ENCODE results near the gene TAS1R3. TPM values are rescaled to one million over a fixed set of nuclear protein-coding genes. Genes with fewer than 3 reads are reported as not detected.

The TAS1R3 gene
- total and polyA plus RNA-seq, 2 donors (not counting 1 experiment from before 2014, with no cell fraction given) = 4.1 to 11.7 TPM

- Histone ChIP-seq H2AFZ (ENCODE audit: insufficient read depth, low read depth, low read length, poor library complexity, severe bottlenecking) (no peak overlapping the region), H3K4me2 (replicated peaks; ENCODE audit: low read depth, low read length, poor library complexity, severe bottlenecking) (no peak overlapping the region), H3K27ac (ENCODE audit: low read length in 2 of 2) (no peak overlapping the region), H3K79me2 (ENCODE audit: control insufficient read depth, insufficient read depth, low read length) (peaks cover 17% of the 10 kb centered on the region), H3K4me1 (ENCODE audit: control insufficient read depth in 2 of 2, insufficient read depth in 2 of 2, low read length in 2 of 2) (peaks cover 15 to 19% of the 10 kb centered on the region in 2 donors), H3K4me3 (ENCODE audit: control extremely low read depth in 1 of 5, extremely low read depth in 1 of 5, insufficient read depth in 1 of 5, low read depth in 2 of 5, low read length in 4 of 5) (no peak overlapping the region), H3K9ac (ENCODE audit: low read length) (no peak overlapping the region), H3K36me3 (replicated peaks in 1 of 2; ENCODE audit: control extremely low read depth in 1 of 2, control insufficient read depth in 1 of 2, extremely low read depth in 1 of 2, insufficient read depth in 2 of 2, low read length in 1 of 2) (peaks cover 0 to 39% of the 10 kb centered on the region in 2 experiments), H3K27me3 (replicated peaks in 1 of 4; ENCODE audit: control extremely low read depth in 1 of 4, control insufficient read depth in 3 of 4, insufficient read depth in 4 of 4, low read length in 3 of 4) (no peaks in the 10 kb centered on the region), H4K20me1 (ENCODE audit: control insufficient read depth, insufficient read depth, low read length, poor library complexity, severe bottlenecking) (peaks cover 16% of the 10 kb centered on the region), H3K9me3 (ENCODE audit: control extremely low read depth in 1 of 3, control insufficient read depth in 2 of 3, insufficient read depth in 1 of 3, low read length in 2 of 3) (no peaks in the 10 kb centered on the region)
- DNase-seq = no peak
- ChIA-PET CTCF (no interaction called here), POLR2A (no interaction called here)
- Mint-ChIP-seq H3K27ac (no peak overlapping the region), H3K4me3 (no peak overlapping the region), H3K9me3 (ENCODE audit: insufficient read depth) (no peaks in the 10 kb centered on the region), H3K4me1 (peaks cover 12% of the 10 kb centered on the region), H3K27me3 (no peaks in the 10 kb centered on the region)
- TF ChIP-seq EZH2 (IDR thresholded peaks at IDR 0.05; ENCODE audit: borderline replicate concordance, insufficient read depth, low read depth, low read length, poor library complexity, severe bottlenecking) (no peak), CTCF (IDR thresholded peaks at IDR 0.05) (no peak)
- no peak for ATAC-seq (ENCODE audit: low read depth)
- 93% methylated on average over 18 of the region's 22 CpGs for WGBS (ENCODE audit: insufficient coverage)
- intact Hi-C loops (cut with micrococcal nuclease) = no loop called here
Observed at GRCh38 chr1:1311107-1312104, 19.7 kb upstream of the TAS1R3 start.
